ENCODE results near the gene HARS1. TPM values are rescaled to one million over a fixed set of nuclear protein-coding genes. Genes with fewer than 3 reads are reported as not detected.
A peak's percentile ranks its signal among the peaks of the same experiment; 100 is the strongest.
"Not testable (repeated sequence)": the region's sequence is repeated elsewhere in the genome, so short reads cannot be mapped to it uniquely, and the experiment has no call there.

The HARS1 gene
- total RNA-seq, 2 experiments from 2014 or later: 77.3 to 81.5 TPM

GRCh38 chr5:140672455-140673186 is 18.5 kb downstream of the HARS1 start:
- H3K4me1 Mint-ChIP-seq: peaks cover 9% of the 10 kb centered on the region
- peak; percentile 31 for ATAC-seq (ENCODE audit: low read depth)
- no peaks in the 10 kb centered on the region for H3K27me3 Mint-ChIP-seq
- no peaks in the 10 kb centered on the region for H3K9me3 Mint-ChIP-seq
- H3K4me3 Mint-ChIP-seq: no peak overlapping the region
- POLR2A ChIA-PET: interaction anchor here (1.8 kb wide), 1 partner anchor 18 kb away, joined by 7 read pairs; the partner anchor contains the start of genes HARS1 and HARS2
- peak; percentile 40 for DNase-seq
- H3K27ac Mint-ChIP-seq: no peak overlapping the region
- H3K36me3 Mint-ChIP-seq: peaks cover 18% of the 10 kb centered on the region

- no peak overlapping the region for H3K4me3 Mint-ChIP-seq
- DNase-seq (no peak), ATAC-seq (ENCODE audit: low read depth) (no peak)
- POLR2A ChIA-PET: interaction anchor here (1.5 to 1.8 kb wide), 2 partner anchors 19 kb away, joined by 3 to 7 read pairs; partner anchors contain the start of genes HARS1 and HARS2
- no peaks in the 10 kb centered on the region for H3K27me3 Mint-ChIP-seq
- peaks cover 15% of the 10 kb centered on the region for H3K4me1 Mint-ChIP-seq
- no peak overlapping the region for H3K27ac Mint-ChIP-seq
- no peaks in the 10 kb centered on the region for H3K9me3 Mint-ChIP-seq
- peaks cover 20% of the 10 kb centered on the region for H3K36me3 Mint-ChIP-seq
Observed at GRCh38 chr5:140671472-140672125, 19.6 kb downstream of the HARS1 start.

DNA sequence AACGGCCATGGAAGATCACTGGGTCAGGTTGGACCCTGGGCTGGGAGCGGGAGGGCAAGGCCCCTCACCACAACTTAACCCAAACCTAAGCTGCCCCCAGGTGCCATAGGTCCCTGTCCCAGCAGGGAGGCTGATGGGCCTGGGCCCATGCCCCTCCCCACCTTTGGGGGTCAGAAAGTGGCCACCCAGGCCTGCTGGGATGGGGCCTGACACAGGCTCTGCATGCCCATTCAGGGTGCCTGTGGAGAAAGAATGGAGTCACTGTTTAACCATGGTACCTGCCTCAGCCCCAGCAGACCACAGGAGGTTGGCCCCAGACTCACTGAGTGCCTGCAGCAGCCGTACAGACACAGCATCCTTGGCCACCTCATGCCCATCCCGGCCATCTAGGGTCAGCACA is 20.1 kb downstream of the HARS1 start:
- not testable (repeated sequence) for H3K4me3 Mint-ChIP-seq; ATAC-seq (ENCODE audit: low read depth); H3K27me3 Mint-ChIP-seq; H3K27ac Mint-ChIP-seq; DNase-seq; H3K9me3 Mint-ChIP-seq
- Mint-ChIP-seq H3K4me1 (peaks cover 19% of the 10 kb centered on the region), H3K36me3 (peaks cover 24% of the 10 kb centered on the region)
- POLR2A ChIA-PET: interaction anchor here (0.5 to 1.5 kb wide), 2 partner anchors 20 to 163 kb away, joined by 3 to 4 read pairs; partner anchors contain the start of genes HARS1 and HARS2

GRCh38 chr5:140664359-140665119 is 26.6 kb downstream of the HARS1 start, which contains the start of gene WDR55:
WDR55 (plus strand) TSS chr5:140664904; CDS start chr5:140664913, 9 bp downstream.
- H3K4me1 Mint-ChIP-seq: peaks cover 16% of the 10 kb centered on the region
- no peaks in the 10 kb centered on the region for H3K9me3 Mint-ChIP-seq
- H3K4me3 Mint-ChIP-seq: peak within 1 kb of the TSS; percentile 99
- DNase-seq: peak; percentile 96
- peak; percentile 94 for ATAC-seq (ENCODE audit: low read depth)
- no peaks in the 10 kb centered on the region for H3K27me3 Mint-ChIP-seq
- POLR2A ChIA-PET: interaction anchor here (0.6 to 4.5 kb wide), 8 partner anchors 10 to 142 kb away, joined by 3 to 38 read pairs (median 4); partner anchors contain the start of genes HARS1, HARS2, IK and NDUFA2
- H3K27ac Mint-ChIP-seq: peak within 1 kb of the TSS; percentile 95
- peaks cover 29% of the 10 kb centered on the region for H3K36me3 Mint-ChIP-seq

GRCh38 chr5:140664030-140664358 is 27.2 kb downstream of the HARS1 start:
- Mint-ChIP-seq H3K36me3 (peaks cover 26% of the 10 kb centered on the region), H3K4me1 (peaks cover 16% of the 10 kb centered on the region), H3K27me3 (no peaks in the 10 kb centered on the region), H3K9me3 (no peaks in the 10 kb centered on the region), H3K4me3 (peak overlapping the region; percentile 99), H3K27ac (peak overlapping the region; percentile 95)
- POLR2A ChIA-PET: interaction anchor here (0.6 to 4.5 kb wide), 6 partner anchors 10 to 141 kb away, joined by 3 to 38 read pairs (median 5); partner anchors contain the start of genes HARS1, HARS2, IK and NDUFA2
- ATAC-seq (ENCODE audit: low read depth) (no peak), DNase-seq (no peak)

- H3K4me3 Mint-ChIP-seq; H3K9me3 Mint-ChIP-seq; ATAC-seq (ENCODE audit: low read depth); H3K27ac Mint-ChIP-seq; H3K27me3 Mint-ChIP-seq; H3K4me1 Mint-ChIP-seq; POLR2A ChIA-PET; DNase-seq: not testable (repeated sequence)
- H3K36me3 Mint-ChIP-seq: peaks cover 26% of the 10 kb centered on the region
Observed at GRCh38 chr5:140660371-140660770, 30.8 kb downstream of the HARS1 start.

DNA sequence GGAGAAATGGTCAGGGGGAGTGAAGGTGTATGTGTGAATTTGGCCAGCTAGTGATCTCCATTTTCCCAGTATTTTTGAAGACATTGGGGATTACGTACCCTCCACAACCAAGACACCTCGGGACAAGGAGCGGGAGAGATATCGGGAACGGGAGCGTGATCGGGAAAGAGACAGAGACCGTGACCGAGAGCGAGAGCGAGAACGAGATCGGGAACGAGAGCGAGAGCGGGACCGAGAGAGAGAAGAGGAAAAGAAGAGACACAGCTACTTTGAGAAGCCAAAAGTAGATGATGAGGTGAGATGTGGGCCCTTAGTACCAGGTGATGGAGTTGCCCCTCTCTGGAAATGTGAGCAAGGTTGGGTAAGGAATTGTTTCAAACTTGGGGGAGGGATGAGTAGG is 32.3 kb downstream of the HARS1 start:
- DNase-seq (no peak), ATAC-seq (ENCODE audit: low read depth) (no peak)
- Mint-ChIP-seq H3K27ac (no peak overlapping the region), H3K36me3 (peaks cover 29% of the 10 kb centered on the region), H3K4me3 (no peak overlapping the region), H3K9me3 (no peaks in the 10 kb centered on the region), H3K27me3 (no peaks in the 10 kb centered on the region), H3K4me1 (no peaks in the 10 kb centered on the region)
- POLR2A ChIA-PET: interaction anchor here (1.1 kb wide), 1 partner anchor 11 kb away, joined by 3 read pairs; the partner anchor contains the start of genes IK and NDUFA2

DNA sequence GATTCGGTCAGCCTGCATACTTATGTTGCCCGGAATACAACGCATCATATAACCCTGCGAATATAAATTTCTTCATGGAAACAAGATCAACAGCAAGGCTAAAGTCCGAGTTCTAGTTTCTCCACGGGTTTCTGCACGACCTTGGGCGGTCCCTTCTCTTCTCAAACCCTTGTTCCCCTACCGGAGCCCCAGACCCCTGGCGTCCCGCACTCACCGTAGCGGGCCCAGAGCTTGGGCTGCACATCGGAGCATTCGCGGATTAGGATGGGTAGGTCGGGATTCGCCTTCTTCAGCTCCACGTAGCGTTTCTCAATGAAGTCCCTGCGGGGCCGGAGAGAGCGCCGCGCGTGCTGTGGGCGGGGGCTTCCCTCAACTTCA is 44.1 kb downstream of the HARS1 start:
- ATAC-seq (ENCODE audit: low read depth) (peak; percentile 13), DNase-seq (no peak)
- peaks cover 25% of the 10 kb centered on the region for H3K4me1 Mint-ChIP-seq
- POLR2A ChIA-PET: interaction anchor here (0.6 to 2.8 kb wide), 20 partner anchors 8 to 245 kb away, joined by 3 to 38 read pairs (median 8); partner anchors contain the start of genes ANKHD1, APBB3, EIF4EBP3 and HARS1
- H3K4me3 Mint-ChIP-seq: peak overlapping the region; percentile 97
- no peaks in the 10 kb centered on the region for H3K9me3 Mint-ChIP-seq
- H3K27ac Mint-ChIP-seq: peak overlapping the region; percentile 98
- no peaks in the 10 kb centered on the region for H3K27me3 Mint-ChIP-seq
- H3K36me3 Mint-ChIP-seq: peaks cover 25% of the 10 kb centered on the region

DNA sequence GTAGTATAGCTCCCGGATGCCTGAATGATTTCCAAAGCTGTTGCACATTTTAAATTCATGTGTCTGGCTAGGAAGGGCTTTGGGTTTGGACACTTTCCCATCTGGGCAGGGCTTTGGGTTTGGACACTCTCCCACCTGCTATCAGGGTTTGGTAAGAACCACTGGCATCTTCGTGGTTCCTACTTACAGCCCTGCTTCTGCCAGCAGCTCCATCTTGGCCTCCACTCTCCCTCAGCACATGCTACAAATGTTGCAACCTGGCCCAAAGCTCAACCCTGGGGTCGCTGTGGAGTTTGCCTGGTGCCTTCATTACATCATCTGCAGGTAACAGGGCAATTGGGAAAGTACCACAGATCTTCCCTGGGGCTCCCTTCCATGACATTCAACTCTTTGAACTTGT is 48.5 kb downstream of the HARS1 start:
- Mint-ChIP-seq H3K4me3 (no peak overlapping the region), H3K4me1 (peaks cover 37% of the 10 kb centered on the region), H3K9me3 (no peaks in the 10 kb centered on the region), H3K36me3 (peaks cover 12% of the 10 kb centered on the region), H3K27me3 (peaks cover 3% of the 10 kb centered on the region), H3K27ac (no peak overlapping the region)
- DNase-seq (no peak), ATAC-seq (ENCODE audit: low read depth) (no peak)
- POLR2A ChIA-PET: interaction anchor here (0.8 to 2.1 kb wide), 3 partner anchors 57 to 306 kb away, joined by 3 to 6 read pairs (median 3); partner anchors contain the start of gene ZMAT2

DNA sequence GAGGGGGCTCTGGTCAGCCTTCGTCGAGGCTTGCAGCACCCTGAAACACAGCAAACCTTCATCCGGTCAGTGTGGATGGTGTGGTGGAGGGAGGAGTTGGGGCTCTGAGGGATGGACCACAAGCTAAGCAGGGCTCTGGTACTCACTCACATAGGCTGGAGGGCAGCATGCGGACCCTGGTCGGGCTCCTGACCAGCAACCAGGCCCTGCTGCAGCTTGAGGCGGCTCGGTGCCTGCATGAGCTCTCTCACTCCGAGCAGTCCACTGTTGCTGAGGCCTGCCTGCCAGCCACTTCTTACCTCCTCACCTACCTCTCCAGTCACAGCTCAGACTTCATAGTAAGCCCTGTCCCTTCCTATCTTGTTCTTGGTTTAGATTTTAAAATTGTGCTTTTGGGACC is 49.5 kb downstream of the HARS1 start:
- DNase-seq (no peak), ATAC-seq (ENCODE audit: low read depth) (no peak)
- H3K27me3 Mint-ChIP-seq: peaks cover 3% of the 10 kb centered on the region
- POLR2A ChIA-PET: interaction anchor here (0.8 kb wide), 1 partner anchor 241 kb away, joined by 3 read pairs; no protein-coding TSS in a partner anchor
- peaks cover 35% of the 10 kb centered on the region for H3K4me1 Mint-ChIP-seq
- peaks cover 10% of the 10 kb centered on the region for H3K36me3 Mint-ChIP-seq
- no peak overlapping the region for H3K4me3 Mint-ChIP-seq
- H3K27ac Mint-ChIP-seq: no peak overlapping the region
- H3K9me3 Mint-ChIP-seq: no peaks in the 10 kb centered on the region

GRCh38 chr5:140639148-140639981 is 51.8 kb downstream of the HARS1 start, which contains the start of gene TMCO6:
TMCO6 (plus strand) TSS chr5:140639451; CDS start chr5:140639528, 77 bp downstream.
- DNase-seq: peak; percentile 98
- peak within 1 kb of the TSS; percentile 81 for H3K27ac Mint-ChIP-seq
- H3K9me3 Mint-ChIP-seq: no peaks in the 10 kb centered on the region
- POLR2A ChIA-PET: interaction anchor here (0.7 to 2.2 kb wide), 9 partner anchors 8 to 283 kb away, joined by 3 to 16 read pairs (median 5); partner anchors contain the start of genes ANKHD1, EIF4EBP3, HARS1 and IK
- peak within 1 kb of the TSS; percentile 90 for H3K4me3 Mint-ChIP-seq
- ATAC-seq (ENCODE audit: low read depth): peak; percentile 93
- peaks cover 4% of the 10 kb centered on the region for H3K36me3 Mint-ChIP-seq
- H3K27me3 Mint-ChIP-seq: peaks cover 3% of the 10 kb centered on the region
- H3K4me1 Mint-ChIP-seq: peaks cover 30% of the 10 kb centered on the region

GRCh38 chr5:140638898-140639147 is 52.3 kb downstream of the HARS1 start:
- Mint-ChIP-seq H3K27ac (peak overlapping the region; percentile 81), H3K4me3 (peak overlapping the region; percentile 90), H3K4me1 (peaks cover 33% of the 10 kb centered on the region)
- DNase-seq; ATAC-seq (ENCODE audit: low read depth); H3K9me3 Mint-ChIP-seq; H3K36me3 Mint-ChIP-seq; H3K27me3 Mint-ChIP-seq: not testable (repeated sequence)
- POLR2A ChIA-PET: interaction anchor here (0.6 to 2.2 kb wide), 7 partner anchors 9 to 489 kb away, joined by 3 to 16 read pairs (median 4); partner anchors contain the start of genes ANKHD1, EIF4EBP3, IK and NDUFA2
